B cell (primary cell): ENCODE measurements around the gene RUFY4. TPM values are rescaled to one million over a fixed set of nuclear protein-coding genes. Genes with fewer than 3 reads are reported as not detected.

Experiments used
- ATAC-seq: fragments of 200-7000 bp; cut with Tn5 transposase; one replicate; pipeline ENCODE4 v1.10.0; 2021; ENCODE audit warnings: low read depth, mild to moderate bottlenecking, moderate number of reproducible peaks, moderate library complexity
- CTCF ChIA-PET: fragments of 350-600 bp; sonication (Branson Sonifier 250); formaldehyde crosslinking; loops from one replicate; lab custom pipeline; 2021; ENCODE audit warnings: antibody characterized with exemption, inconsistent platforms; lab: Charles Lee
- POLR2A ChIA-PET: fragments of 350-600 bp; sonication (Branson Sonifier 250); formaldehyde crosslinking; loops from one replicate; lab custom pipeline; 2021; ENCODE audit warnings: antibody characterized with exemption; lab: Charles Lee
- DNase-seq: peaks from one replicate; pipeline ENCODE4 v3.0.0; 2013
- H2AFZ ChIP-seq: 2 replicates; pipeline ENCODE4 v1.6.1; 2012; ENCODE audit warnings: mild to moderate bottlenecking, low read depth, low read length; ENCODE audit not compliant: insufficient read depth, poor library complexity, severe bottlenecking
- H3K27ac ChIP-seq, 2 donors: 1 replicate in 1 of 2; 2 replicates in 1 of 2; pipeline ENCODE4 v1.5.1; 2012 to 2013; ENCODE audit warnings: low read length in 2 of 2, mild to moderate bottlenecking in 2 of 2, moderate library complexity in 1 of 2
- H3K27me3 ChIP-seq, 4 experiments: fragments of 200-600 bp in 1 of 4; sonication (generic) in 1 of 4; replicated peaks in 1 of 4; 1 replicate in 2 of 4; 2 replicates in 2 of 4; pipeline versions ENCODE4 v1.6.1 to v1.7.0; 2013 to 2016; ENCODE audit warnings: low read length in 3 of 4, mild to moderate bottlenecking in 2 of 4, mixed read lengths in 1 of 4, moderate library complexity in 1 of 4; ENCODE audit not compliant: insufficient read depth in 4 of 4, control insufficient read depth in 3 of 4; ENCODE audit errors: control extremely low read depth in 1 of 4
- H3K36me3 ChIP-seq, 2 experiments: replicated peaks in 1 of 2; 1 replicate in 1 of 2; 2 replicates in 1 of 2; pipeline versions ENCODE4 v1.6.1 to v1.7.1; 2013; ENCODE audit warnings: low read length in 1 of 2; ENCODE audit not compliant: insufficient read depth in 2 of 2, control insufficient read depth in 1 of 2; ENCODE audit errors: control extremely low read depth in 1 of 2, extremely low read depth in 1 of 2
- H3K4me1 ChIP-seq, 2 donors: fragments of 200-600 bp in 1 of 2; sonication (generic) in 1 of 2; 1 replicate in 1 of 2; 2 replicates in 1 of 2; pipeline versions ENCODE4 v1.5.1 to v1.6.1; 2013 to 2017; ENCODE audit warnings: low read length in 2 of 2; ENCODE audit not compliant: control insufficient read depth in 2 of 2, insufficient read depth in 2 of 2
- H3K4me2 ChIP-seq: replicated peaks from 2 replicates; pipeline ENCODE3; 2012; ENCODE audit warnings: mild to moderate bottlenecking, low read depth, low read length; ENCODE audit not compliant: poor library complexity, severe bottlenecking
- H3K4me3 ChIP-seq, 5 experiments: fragments of 200-600 bp in 1 of 5; sonication (generic) in 1 of 5; 1 replicate in 3 of 5; 2 replicates in 2 of 5; pipeline versions ENCODE4 v1.5.1 to v1.7.0; 2011 to 2016; ENCODE audit warnings: low read length in 4 of 5, mild to moderate bottlenecking in 4 of 5, low read depth in 2 of 5, control low read depth in 1 of 5, moderate library complexity in 1 of 5; ENCODE audit not compliant: insufficient read depth in 1 of 5; ENCODE audit errors: control extremely low read depth in 1 of 5, extremely low read depth in 1 of 5
- H3K79me2 ChIP-seq: fragments of 200-600 bp; sonication (generic); one replicate; pipeline ENCODE4 v1.6.0; 2016; ENCODE audit warnings: low read length; ENCODE audit not compliant: control insufficient read depth, insufficient read depth
- H3K9ac ChIP-seq: fragments of 200-600 bp; sonication (generic); 2 replicates; pipeline ENCODE4 v1.6.1; 2017; ENCODE audit warnings: mild to moderate bottlenecking, low read length, moderate library complexity
- H3K9me3 ChIP-seq, 3 donors: one replicate each; pipeline versions ENCODE4 v1.6.1 to v1.7.1; 2013; ENCODE audit warnings: low read length in 2 of 3; ENCODE audit not compliant: control insufficient read depth in 2 of 3, insufficient read depth in 1 of 3; ENCODE audit errors: control extremely low read depth in 1 of 3
- H4K20me1 ChIP-seq: 2 replicates; pipeline ENCODE4 v1.6.0; 2012; ENCODE audit warnings: mild to moderate bottlenecking, low read length; ENCODE audit not compliant: insufficient read depth, control insufficient read depth, poor library complexity, severe bottlenecking
- H3K27ac Mint-ChIP-seq: one replicate; pipeline ENCODE4 v1.8.0; 2021; ENCODE audit warnings: mixed read lengths
- H3K27me3 Mint-ChIP-seq: one replicate; pipeline ENCODE4 v1.8.0; 2021; ENCODE audit warnings: mixed read lengths
- H3K4me1 Mint-ChIP-seq: one replicate; pipeline ENCODE4 v1.8.0; 2021; ENCODE audit warnings: mixed read lengths
- H3K4me3 Mint-ChIP-seq: one replicate; pipeline ENCODE4 v1.8.0; 2021; ENCODE audit warnings: mixed read lengths
- H3K9me3 Mint-ChIP-seq: one replicate; pipeline ENCODE4 v1.8.0; 2022; ENCODE audit warnings: mixed read lengths; ENCODE audit not compliant: insufficient read depth
- EZH2 ChIP-seq: IDR thresholded peaks from 2 replicates; pipeline ENCODE4 v1.6.1; 2012; ENCODE audit warnings: borderline replicate concordance, low read depth, mild to moderate bottlenecking, moderate library complexity, low read length; ENCODE audit not compliant: insufficient read depth, poor library complexity, severe bottlenecking
- WGBS: methylation state at CpG from one replicate; pipeline ENCODE4 v1.1.5; 2013; ENCODE audit warnings: missing lambda C conversion rate; ENCODE audit not compliant: insufficient coverage; 5-methylcytosine and 5-hydroxymethylcytosine counted together
- intact Hi-C: fragments of 100-400 bp; cut with micrococcal nuclease; formaldehyde crosslinking; loops from one replicate; pipeline ENCODE4 v1.10.0; 2022
- polyA plus RNA-seq: library from polyadenylated mRNA; depleted of rRNA; stranded (reverse); fragments of >200 nt; gene quantifications from 2 replicates; pipeline ENCODE4 v1.2.3, GENCODE V29; 2012
- total RNA-seq, 2 donors: library from RNA; stranded (reverse); fragments of 120-200 nt in 1 of 2; gene quantifications; 1 replicate in 1 of 2; 2 replicates in 1 of 2; pipeline versions ENCODE4 v1.2.3 to v1.2.4, GENCODE V29; 2013 to 2022
- TF ChIP-seq, protein P1 (sequence below): fragments of 200-600 bp; IDR thresholded peaks from one replicate; pipeline ENCODE4 v1.8.0; 2022; ENCODE audit warnings: antibody characterized with exemption, mild to moderate bottlenecking

RUFY4 gene
- total and polyA plus RNA-seq, 2 donors (not counting 1 experiment from before 2014, with no cell fraction given): 0.34 TPM; not detected in 1

GRCh38 chr2:218040883-218041282 lies 28.2 kb upstream of the RUFY4 start:
- H3K4me3 Mint-ChIP-seq: no peak overlapping the region
- H3K4me1 Mint-ChIP-seq: no peaks in the 10 kb centered on the region
- H2AFZ ChIP-seq: no peak overlapping the region
- no peak overlapping the region for H3K4me2 ChIP-seq
- peaks cover 0 to 11% (median 4%) of the 10 kb centered on the region in 4 experiments for H3K27me3 ChIP-seq
- no peaks in the 10 kb centered on the region for H4K20me1 ChIP-seq
- H3K4me3 ChIP-seq: no peak overlapping the region
- TF ChIP-seq EZH2: no peak
- TF ChIP-seq, protein P1, sequence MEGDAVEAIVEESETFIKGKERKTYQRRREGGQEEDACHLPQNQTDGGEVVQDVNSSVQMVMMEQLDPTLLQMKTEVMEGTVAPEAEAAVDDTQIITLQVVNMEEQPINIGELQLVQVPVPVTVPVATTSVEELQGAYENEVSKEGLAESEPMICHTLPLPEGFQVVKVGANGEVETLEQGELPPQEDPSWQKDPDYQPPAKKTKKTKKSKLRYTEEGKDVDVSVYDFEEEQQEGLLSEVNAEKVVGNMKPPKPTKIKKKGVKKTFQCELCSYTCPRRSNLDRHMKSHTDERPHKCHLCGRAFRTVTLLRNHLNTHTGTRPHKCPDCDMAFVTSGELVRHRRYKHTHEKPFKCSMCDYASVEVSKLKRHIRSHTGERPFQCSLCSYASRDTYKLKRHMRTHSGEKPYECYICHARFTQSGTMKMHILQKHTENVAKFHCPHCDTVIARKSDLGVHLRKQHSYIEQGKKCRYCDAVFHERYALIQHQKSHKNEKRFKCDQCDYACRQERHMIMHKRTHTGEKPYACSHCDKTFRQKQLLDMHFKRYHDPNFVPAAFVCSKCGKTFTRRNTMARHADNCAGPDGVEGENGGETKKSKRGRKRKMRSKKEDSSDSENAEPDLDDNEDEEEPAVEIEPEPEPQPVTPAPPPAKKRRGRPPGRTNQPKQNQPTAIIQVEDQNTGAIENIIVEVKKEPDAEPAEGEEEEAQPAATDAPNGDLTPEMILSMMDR: no peak
- DNase-seq (no peak), ATAC-seq (no peak)
- H3K9me3 Mint-ChIP-seq: peaks cover 7% of the 10 kb centered on the region
- POLR2A ChIA-PET: no interaction called here
- no peaks in the 10 kb centered on the region for H3K79me2 ChIP-seq
- no CpG with 5 or more reads among the region's 2 CpGs for WGBS
- intact Hi-C loops: no loop called here
- peaks cover 0 to 12% (median 2%) of the 10 kb centered on the region in 3 donors for H3K9me3 ChIP-seq
- peaks cover 36% of the 10 kb centered on the region for H3K27me3 Mint-ChIP-seq
- CTCF ChIA-PET: interaction anchor here (8.6 kb wide), 1 partner anchor 253 kb away, joined by 74 read pairs; no protein-coding TSS in a partner anchor
- no peak overlapping the region for H3K27ac Mint-ChIP-seq
- H3K27ac ChIP-seq: no peak overlapping the region
- no peaks in the 10 kb centered on the region for H3K36me3 ChIP-seq
- no peaks in the 10 kb centered on the region for H3K4me1 ChIP-seq
- H3K9ac ChIP-seq: no peak overlapping the region

DNA sequence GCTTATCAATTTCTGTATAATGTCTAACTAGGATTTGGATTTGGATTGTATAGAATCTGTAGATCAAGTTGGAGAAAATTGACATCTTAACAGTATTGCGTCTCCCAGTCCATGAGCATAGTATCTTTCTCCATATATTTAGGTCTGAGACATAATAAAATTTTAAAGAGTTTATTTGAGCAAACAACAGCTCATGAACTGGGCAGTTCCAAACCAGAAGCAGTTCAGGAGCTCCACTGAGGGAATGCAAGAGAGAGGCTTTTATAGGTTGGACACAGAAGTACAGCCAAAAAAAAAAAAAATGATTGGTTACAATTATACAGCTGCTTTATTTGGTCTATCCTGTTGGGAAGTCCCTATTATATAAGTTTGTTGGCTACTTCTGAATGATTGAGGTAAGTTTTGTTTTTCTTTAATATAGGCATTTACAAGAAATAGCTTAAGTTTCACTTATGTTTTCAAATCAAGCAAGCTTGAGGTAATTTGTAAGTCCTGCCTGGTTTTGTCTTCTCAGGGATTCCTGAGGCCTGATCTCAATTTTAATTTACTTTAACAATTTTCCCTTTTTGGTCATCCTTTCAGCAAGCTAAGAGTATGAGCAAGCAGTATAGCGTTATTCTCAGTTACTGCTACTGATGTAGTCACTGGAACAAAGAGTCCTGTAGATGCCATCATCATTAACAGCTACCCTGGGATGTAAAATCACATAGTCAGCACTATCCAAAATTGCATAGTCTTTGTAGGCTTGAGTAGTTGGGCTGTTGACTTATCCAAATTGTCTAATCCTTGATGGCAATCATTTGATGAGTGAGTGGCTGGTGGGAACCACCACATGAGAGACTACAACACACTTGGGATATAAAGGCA lies 27.5 kb upstream of the RUFY4 start:
- no peak overlapping the region for H3K27ac Mint-ChIP-seq
- CTCF ChIA-PET: interaction anchor here (2.1 to 8.6 kb wide), 2 partner anchors 8 to 254 kb away, joined by 4 to 74 read pairs; no protein-coding TSS in a partner anchor
- H3K27ac ChIP-seq: no peak overlapping the region
- ATAC-seq (no peak), DNase-seq (no peak)
- intact Hi-C loops: no loop called here
- no peaks in the 10 kb centered on the region for H3K4me1 ChIP-seq
- TF ChIP-seq, protein P1: no peak
- no peak for TF ChIP-seq EZH2
- H3K4me3 ChIP-seq: no peak overlapping the region
- no peak overlapping the region for H3K4me3 Mint-ChIP-seq
- no peaks in the 10 kb centered on the region for H3K79me2 ChIP-seq
- H3K9ac ChIP-seq: no peak overlapping the region
- peaks cover 40% of the 10 kb centered on the region for H3K27me3 Mint-ChIP-seq
- peaks cover 0 to 11% (median 4%) of the 10 kb centered on the region in 4 experiments for H3K27me3 ChIP-seq
- H3K36me3 ChIP-seq: no peaks in the 10 kb centered on the region
- WGBS: no CpG with 5 or more reads among the region's 2 CpGs
- no peak overlapping the region for H2AFZ ChIP-seq
- peaks cover 7% of the 10 kb centered on the region for H3K9me3 Mint-ChIP-seq
- POLR2A ChIA-PET: no interaction called here
- H4K20me1 ChIP-seq: no peaks in the 10 kb centered on the region
- H3K4me2 ChIP-seq: no peak overlapping the region
- peaks cover 0 to 12% (median 2%) of the 10 kb centered on the region in 3 donors for H3K9me3 ChIP-seq
- peaks cover 3% of the 10 kb centered on the region for H3K4me1 Mint-ChIP-seq
